MM.1S (cell line): ENCODE measurements around the gene CASP9.

Experiments used
- EZH2 ChIP-seq: fragments of 300-600 bp; sonication (generic); optimal IDR thresholded peaks from 2 replicates; pipeline ENCODE3; 2017; ENCODE audit warnings: low read depth, mild to moderate bottlenecking, antibody characterized with exemption, low read length, mixed read lengths
- EZH2phosphoT487 ChIP-seq: fragments of 300-600 bp; sonication (generic); IDR thresholded peaks from 2 replicates; pipeline ENCODE4 v1.6.1; 2018; ENCODE audit warnings: antibody characterized with exemption, low read length
- TF ChIP-seq, protein P1 (sequence below): fragments of 300-600 bp; sonication (generic); IDR thresholded peaks from 2 replicates; pipeline ENCODE4 v1.5.1; 2016; ENCODE audit warnings: antibody characterized with exemption, low read length, mixed read lengths

DNA sequence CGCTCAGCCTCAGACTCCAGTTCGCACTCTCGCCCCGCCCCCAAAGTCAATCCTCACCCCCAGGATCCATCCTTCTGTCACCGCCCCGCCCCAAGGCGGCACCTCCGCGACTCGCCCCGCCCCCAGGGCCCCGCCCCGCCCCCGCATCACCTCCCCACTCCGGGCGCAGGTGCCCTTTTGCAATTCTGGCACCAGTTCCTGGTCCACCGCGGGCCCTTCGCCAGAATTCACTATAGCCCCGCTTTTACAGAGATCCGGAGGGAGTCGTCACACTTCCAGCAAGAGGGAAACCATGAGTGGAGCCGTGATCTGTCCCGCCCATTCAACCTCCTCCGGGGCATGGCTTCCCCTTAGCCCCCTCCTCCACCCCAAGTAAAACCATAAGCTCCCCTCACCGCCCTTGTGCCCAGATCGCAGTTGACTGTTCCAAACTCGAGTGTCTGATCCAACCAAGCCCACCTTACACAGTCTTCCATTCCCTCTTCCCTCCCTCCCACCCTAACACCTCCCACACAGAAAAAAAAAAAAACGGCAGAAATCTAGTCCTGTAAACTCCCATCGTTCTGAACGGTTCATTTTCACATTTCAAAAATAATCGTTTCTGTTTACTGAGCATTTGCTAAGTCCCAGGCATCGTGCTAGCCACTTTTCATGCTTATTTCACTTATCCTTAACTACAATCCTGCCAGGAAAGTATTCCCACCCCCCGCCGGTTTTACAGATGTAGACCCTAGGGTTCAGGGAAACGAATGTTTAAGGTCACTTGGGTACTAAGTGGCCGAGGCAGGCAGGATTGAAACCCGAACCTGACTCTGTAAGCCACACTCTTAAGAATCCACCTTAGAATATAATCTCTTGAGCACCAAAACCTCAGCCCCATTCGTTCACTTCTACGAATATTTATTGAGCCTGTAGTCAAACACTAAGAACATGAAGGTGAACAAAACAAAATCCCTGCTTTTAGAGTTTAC lies 1.3 kb upstream of the CASP9 start:
- TF ChIP-seq, protein P1, sequence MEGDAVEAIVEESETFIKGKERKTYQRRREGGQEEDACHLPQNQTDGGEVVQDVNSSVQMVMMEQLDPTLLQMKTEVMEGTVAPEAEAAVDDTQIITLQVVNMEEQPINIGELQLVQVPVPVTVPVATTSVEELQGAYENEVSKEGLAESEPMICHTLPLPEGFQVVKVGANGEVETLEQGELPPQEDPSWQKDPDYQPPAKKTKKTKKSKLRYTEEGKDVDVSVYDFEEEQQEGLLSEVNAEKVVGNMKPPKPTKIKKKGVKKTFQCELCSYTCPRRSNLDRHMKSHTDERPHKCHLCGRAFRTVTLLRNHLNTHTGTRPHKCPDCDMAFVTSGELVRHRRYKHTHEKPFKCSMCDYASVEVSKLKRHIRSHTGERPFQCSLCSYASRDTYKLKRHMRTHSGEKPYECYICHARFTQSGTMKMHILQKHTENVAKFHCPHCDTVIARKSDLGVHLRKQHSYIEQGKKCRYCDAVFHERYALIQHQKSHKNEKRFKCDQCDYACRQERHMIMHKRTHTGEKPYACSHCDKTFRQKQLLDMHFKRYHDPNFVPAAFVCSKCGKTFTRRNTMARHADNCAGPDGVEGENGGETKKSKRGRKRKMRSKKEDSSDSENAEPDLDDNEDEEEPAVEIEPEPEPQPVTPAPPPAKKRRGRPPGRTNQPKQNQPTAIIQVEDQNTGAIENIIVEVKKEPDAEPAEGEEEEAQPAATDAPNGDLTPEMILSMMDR: no peak
- TF ChIP-seq EZH2 (no peak), EZH2phosphoT487 (no peak)
